Natural killer cell treated with Interleukin-12 subunit alpha and Interleukin-12 subunit beta and Interleukin-15 and Interleukin-18, amount 100 ng/mL, for 72 hours (primary cell): Measurements from ENCODE around the gene STIM2. TPM values are rescaled to one million over a fixed set of nuclear protein-coding genes. Genes with fewer than 3 reads are reported as not detected.
"Not testable (repeated sequence)": the region's sequence is repeated elsewhere in the genome, so short reads cannot be mapped to it uniquely, and the experiment has no call there.

Experiments used
- ATAC-seq, 2 donors: fragments of 150-1000 bp; cut with Tn5 transposase in 1 of 2; sonication (Bioruptor Pico), chemical (Tn5 transposase) in 1 of 2; 2 replicates each; pipeline ENCODE4 v1.10.0; 2021
- DNase-seq: peaks from one replicate; pipeline ENCODE4 v3.0.0; 2022; ENCODE audit warnings: low spot score
- H3K27ac Mint-ChIP-seq, 2 donors: 1 replicate in 1 of 2; 2 replicates in 1 of 2; pipeline ENCODE4 v1.8.0; 2022; ENCODE audit warnings: mixed read lengths in 2 of 2, mild to moderate bottlenecking in 1 of 2, moderate library complexity in 1 of 2
- H3K27me3 Mint-ChIP-seq, 2 donors: 1 replicate in 1 of 2; 2 replicates in 1 of 2; pipeline ENCODE4 v1.8.0; 2022; ENCODE audit warnings: mixed read lengths in 2 of 2
- H3K36me3 Mint-ChIP-seq: one replicate; pipeline ENCODE4 v1.8.0; 2022; ENCODE audit warnings: mixed read lengths
- H3K4me1 Mint-ChIP-seq, 2 donors: 1 replicate in 1 of 2; 2 replicates in 1 of 2; pipeline ENCODE4 v1.8.0; 2022; ENCODE audit warnings: low read depth in 2 of 2, mixed read lengths in 2 of 2, mild to moderate bottlenecking in 1 of 2
- H3K4me3 Mint-ChIP-seq: one replicate; pipeline ENCODE4 v1.8.0; 2022; ENCODE audit warnings: mixed read lengths
- H3K9me3 Mint-ChIP-seq: 2 replicates; pipeline ENCODE4 v1.8.0; 2022; ENCODE audit warnings: mixed read lengths
- total RNA-seq, 2 donors: library from RNA; stranded (reverse); gene quantifications; one replicate each; pipeline ENCODE4 v1.2.3, GENCODE V29; 2022

STIM2 gene
- total RNA-seq, 2 donors from 2014 or later = 55.5 to 57.9 TPM

- peak overlapping the region; percentile 92 for H3K4me3 Mint-ChIP-seq
- no peaks in the 10 kb centered on the region for H3K27me3 Mint-ChIP-seq
- DNase-seq = no peak
- H3K36me3 Mint-ChIP-seq = peaks cover 8% of the 10 kb centered on the region
- peaks cover 31% of the 10 kb centered on the region in 2 donors for H3K4me1 Mint-ChIP-seq
- peak; percentile 24 to 51 for ATAC-seq
- peak overlapping the region; percentile 85 to 87 for H3K27ac Mint-ChIP-seq
- peaks cover 8% of the 10 kb centered on the region for H3K9me3 Mint-ChIP-seq
These were observed 37.1 kb upstream of the STIM2 start for GRCh38 chr4:26823583-26823982.

GRCh38 chr4:26824667-26825066, 36.0 kb upstream of the STIM2 start:
- ATAC-seq (no peak), DNase-seq (no peak)
- no peak overlapping the region for H3K27ac Mint-ChIP-seq
- peaks cover 8% of the 10 kb centered on the region for H3K9me3 Mint-ChIP-seq
- H3K27me3 Mint-ChIP-seq = no peaks in the 10 kb centered on the region
- no peak overlapping the region for H3K4me3 Mint-ChIP-seq
- H3K4me1 Mint-ChIP-seq = peaks cover 27% of the 10 kb centered on the region in 2 donors
- H3K36me3 Mint-ChIP-seq = peaks cover 8% of the 10 kb centered on the region

- no peak overlapping the region for H3K4me3 Mint-ChIP-seq
- ATAC-seq (no peak), DNase-seq (no peak)
- peaks cover 8% of the 10 kb centered on the region for H3K36me3 Mint-ChIP-seq
- H3K27ac Mint-ChIP-seq = no peak overlapping the region
- peaks cover 23 to 24% of the 10 kb centered on the region in 2 donors for H3K4me1 Mint-ChIP-seq
- H3K9me3 Mint-ChIP-seq = peaks cover 8% of the 10 kb centered on the region
- no peaks in the 10 kb centered on the region for H3K27me3 Mint-ChIP-seq
These were observed 33.9 kb upstream of the STIM2 start for GRCh38 chr4:26826721-26827120.

GRCh38 chr4:26827336-26827735, 33.3 kb upstream of the STIM2 start:
- not testable (repeated sequence) for H3K27me3 Mint-ChIP-seq, ATAC-seq, DNase-seq, H3K4me3 Mint-ChIP-seq, H3K36me3 Mint-ChIP-seq, H3K9me3 Mint-ChIP-seq, H3K27ac Mint-ChIP-seq
- H3K4me1 Mint-ChIP-seq = peaks cover 17% of the 10 kb centered on the region in 2 donors

- Mint-ChIP-seq H3K4me1 (peaks cover 12 to 13% of the 10 kb centered on the region in 2 donors), H3K36me3 (peaks cover 6% of the 10 kb centered on the region), H3K27ac (no peak overlapping the region), H3K4me3 (no peak overlapping the region), H3K9me3 (peaks cover 4% of the 10 kb centered on the region), H3K27me3 (no peaks in the 10 kb centered on the region)
- DNase-seq (no peak), ATAC-seq (no peak)
These were observed 32.8 kb upstream of the STIM2 start for GRCh38 chr4:26827798-26828197.

- ATAC-seq = no peak
- Mint-ChIP-seq H3K27me3 (no peaks in the 10 kb centered on the region), H3K36me3 (no peaks in the 10 kb centered on the region), H3K9me3 (no peaks in the 10 kb centered on the region), H3K27ac (no peak overlapping the region), H3K4me3 (no peak overlapping the region), H3K4me1 (peaks cover under 1% of the 10 kb centered on the region in 2 donors)
- no peak for DNase-seq
These were observed 31.6 kb upstream of the STIM2 start for GRCh38 chr4:26829018-26829417.

GRCh38 chr4:26830033-26830432, 30.6 kb upstream of the STIM2 start:
- H3K36me3 Mint-ChIP-seq = peaks cover 5% of the 10 kb centered on the region
- H3K27me3 Mint-ChIP-seq = no peaks in the 10 kb centered on the region
- no peaks in the 10 kb centered on the region for H3K4me1 Mint-ChIP-seq
- ATAC-seq = no peak
- no peak overlapping the region for H3K4me3 Mint-ChIP-seq
- no peak for DNase-seq
- H3K9me3 Mint-ChIP-seq = peaks cover 3% of the 10 kb centered on the region
- no peak overlapping the region for H3K27ac Mint-ChIP-seq

GRCh38 chr4:26830701-26831100, 29.9 kb upstream of the STIM2 start:
- H3K27me3 Mint-ChIP-seq = no peaks in the 10 kb centered on the region
- H3K27ac Mint-ChIP-seq = no peak overlapping the region
- H3K9me3 Mint-ChIP-seq = peaks cover 3% of the 10 kb centered on the region
- no peak overlapping the region for H3K4me3 Mint-ChIP-seq
- ATAC-seq (no peak), DNase-seq (no peak)
- H3K36me3 Mint-ChIP-seq = peaks cover 5% of the 10 kb centered on the region
- no peaks in the 10 kb centered on the region for H3K4me1 Mint-ChIP-seq

- no peak overlapping the region for H3K27ac Mint-ChIP-seq
- ATAC-seq = no peak
- no peak for DNase-seq
These were observed 24.1 kb upstream of the STIM2 start for GRCh38 chr4:26836539-26836938.

GRCh38 chr4:26837993-26838842, 22.4 kb upstream of the STIM2 start:
- DNase-seq (no peak), ATAC-seq (no peak)
- Mint-ChIP-seq H3K36me3 (peaks cover 5% of the 10 kb centered on the region), H3K27ac (no peak overlapping the region), H3K4me3 (no peak overlapping the region), H3K4me1 (peaks cover 2 to 4% of the 10 kb centered on the region in 2 donors), H3K9me3 (peaks cover 3% of the 10 kb centered on the region), H3K27me3 (no peaks in the 10 kb centered on the region)

More at GRCh38 chr4:26836539-26836938, 24.1 kb upstream of the STIM2 start:
- H3K36me3 Mint-ChIP-seq = peaks cover 5% of the 10 kb centered on the region
- H3K27me3 Mint-ChIP-seq = no peaks in the 10 kb centered on the region
- H3K9me3 Mint-ChIP-seq = peaks cover 3% of the 10 kb centered on the region
- peaks cover 2 to 4% of the 10 kb centered on the region in 2 donors for H3K4me1 Mint-ChIP-seq
- no peak overlapping the region for H3K4me3 Mint-ChIP-seq

GRCh38 chr4:26839016-26839415, 21.6 kb upstream of the STIM2 start:
- Mint-ChIP-seq H3K27me3 (no peaks in the 10 kb centered on the region), H3K4me3 (no peak overlapping the region), H3K36me3 (peaks cover 5% of the 10 kb centered on the region), H3K4me1 (peaks cover 2 to 4% of the 10 kb centered on the region in 2 donors), H3K9me3 (peaks cover 3% of the 10 kb centered on the region), H3K27ac (no peak overlapping the region)
- ATAC-seq (no peak), DNase-seq (no peak)

GRCh38 chr4:26839534-26839951, 21.1 kb upstream of the STIM2 start:
- Mint-ChIP-seq H3K27ac (no peak overlapping the region), H3K4me3 (no peak overlapping the region), H3K4me1 (peaks cover 2 to 4% of the 10 kb centered on the region in 2 donors), H3K27me3 (no peaks in the 10 kb centered on the region), H3K36me3 (peaks cover 5% of the 10 kb centered on the region), H3K9me3 (peaks cover 3% of the 10 kb centered on the region)
- DNase-seq (no peak), ATAC-seq (no peak)

- Mint-ChIP-seq H3K27ac (no peak overlapping the region), H3K4me3 (no peak overlapping the region), H3K4me1 (peaks cover 2 to 4% of the 10 kb centered on the region in 2 donors), H3K36me3 (no peaks in the 10 kb centered on the region), H3K9me3 (no peaks in the 10 kb centered on the region), H3K27me3 (no peaks in the 10 kb centered on the region)
- DNase-seq (no peak), ATAC-seq (no peak)
These were observed 19.9 kb upstream of the STIM2 start for GRCh38 chr4:26840786-26841185.

GRCh38 chr4:26842911-26843310, 17.7 kb upstream of the STIM2 start:
- Mint-ChIP-seq H3K27me3 (peaks cover 2 to 5% of the 10 kb centered on the region in 2 donors), H3K4me1 (peaks cover 2 to 4% of the 10 kb centered on the region in 2 donors), H3K9me3 (no peaks in the 10 kb centered on the region), H3K27ac (no peak overlapping the region), H3K4me3 (no peak overlapping the region), H3K36me3 (peaks cover 9% of the 10 kb centered on the region)
- ATAC-seq (no peak), DNase-seq (no peak)
